Lower leg skin (tissue), 4 donors: ENCODE results near the gene SYNPO2L. TPM values are rescaled to one million over a fixed set of nuclear protein-coding genes. Genes with fewer than 3 reads are reported as not detected.
"Not testable (repeated sequence)": the region's sequence is repeated elsewhere in the genome, so short reads cannot be mapped to it uniquely, and the experiment has no call there.

Experiments
- DNase-seq, 2 donors: peaks; one replicate each; pipeline ENCODE4 v3.0.0-alpha.2; 2019; ENCODE audit warnings: low spot score in 2 of 2
- H3K4me3 ChIP-seq: fragments of 200-600 bp; sonication (generic); 2 replicates; pipeline ENCODE4 v1.5.1; 2017; ENCODE audit warnings: mild to moderate bottlenecking, low read depth; ENCODE audit not compliant: poor library complexity, severe bottlenecking
- POLR2A ChIP-seq, 2 donors: fragments of 450-650 bp; IDR thresholded peaks; one replicate each; pipeline ENCODE4 v1.6.1; 2016 to 2017; ENCODE audit warnings: antibody characterized with exemption in 2 of 2, mild to moderate bottlenecking in 1 of 2, moderate library complexity in 1 of 2
- WGBS, 2 donors: methylation state at CpG; one replicate each; pipeline ENCODE4 v1.1.5; 2018; 5-methylcytosine and 5-hydroxymethylcytosine counted together
- intact Hi-C: fragments of 100-400 bp; cut with DNase I; formaldehyde crosslinking; loops from one replicate; pipeline ENCODE4 v1.15.0; 2023; ENCODE audit warnings: low total_unique reads
- total RNA-seq, 4 donors: library from RNA; depleted of rRNA; stranded (reverse); fragments of >200 nt; gene quantifications; one replicate each; pipeline ENCODE4 v1.1.0, GENCODE V29; 2016
- TF ChIP-seq, protein P1 (sequence below), 3 donors: fragments of 450-650 bp; IDR thresholded peaks; one replicate each; pipeline ENCODE4 v1.5.1; 2016; ENCODE audit warnings: antibody characterized with exemption in 3 of 3, mild to moderate bottlenecking in 3 of 3, moderate library complexity in 2 of 3

The SYNPO2L gene, protein sequence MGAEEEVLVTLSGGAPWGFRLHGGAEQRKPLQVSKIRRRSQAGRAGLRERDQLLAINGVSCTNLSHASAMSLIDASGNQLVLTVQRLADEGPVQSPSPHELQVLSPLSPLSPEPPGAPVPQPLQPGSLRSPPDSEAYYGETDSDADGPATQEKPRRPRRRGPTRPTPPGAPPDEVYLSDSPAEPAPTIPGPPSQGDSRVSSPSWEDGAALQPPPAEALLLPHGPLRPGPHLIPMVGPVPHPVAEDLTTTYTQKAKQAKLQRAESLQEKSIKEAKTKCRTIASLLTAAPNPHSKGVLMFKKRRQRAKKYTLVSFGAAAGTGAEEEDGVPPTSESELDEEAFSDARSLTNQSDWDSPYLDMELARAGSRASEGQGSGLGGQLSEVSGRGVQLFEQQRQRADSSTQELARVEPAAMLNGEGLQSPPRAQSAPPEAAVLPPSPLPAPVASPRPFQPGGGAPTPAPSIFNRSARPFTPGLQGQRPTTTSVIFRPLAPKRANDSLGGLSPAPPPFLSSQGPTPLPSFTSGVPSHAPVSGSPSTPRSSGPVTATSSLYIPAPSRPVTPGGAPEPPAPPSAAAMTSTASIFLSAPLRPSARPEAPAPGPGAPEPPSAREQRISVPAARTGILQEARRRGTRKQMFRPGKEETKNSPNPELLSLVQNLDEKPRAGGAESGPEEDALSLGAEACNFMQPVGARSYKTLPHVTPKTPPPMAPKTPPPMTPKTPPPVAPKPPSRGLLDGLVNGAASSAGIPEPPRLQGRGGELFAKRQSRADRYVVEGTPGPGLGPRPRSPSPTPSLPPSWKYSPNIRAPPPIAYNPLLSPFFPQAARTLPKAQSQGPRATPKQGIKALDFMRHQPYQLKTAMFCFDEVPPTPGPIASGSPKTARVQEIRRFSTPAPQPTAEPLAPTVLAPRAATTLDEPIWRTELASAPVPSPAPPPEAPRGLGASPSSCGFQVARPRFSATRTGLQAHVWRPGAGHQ
- not detected for total RNA-seq

DNA sequence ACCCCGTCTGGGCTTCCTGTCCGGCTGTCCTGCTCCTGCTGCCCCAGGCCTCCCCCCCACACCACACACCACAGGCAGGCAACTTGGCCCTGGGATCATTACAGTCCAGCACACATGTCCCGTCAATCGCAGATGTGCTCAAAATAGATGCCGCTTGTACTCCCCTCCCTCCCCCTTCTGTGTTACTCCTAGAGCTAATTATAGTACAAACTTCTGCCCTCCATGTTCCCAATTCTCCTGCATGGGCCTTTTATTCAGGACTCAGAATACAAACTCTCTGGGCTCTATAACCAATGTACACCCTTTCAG is at the start of gene SYNPO2L:
TSS of gene SYNPO2L (minus strand) at position 40 of the 309 bp plus-strand sequence. CDS start 107 bp downstream, outside the sequence.
- 80 to 88% methylated on average over 5 of the region's 5 CpGs for WGBS, 2 donors
- intact Hi-C loops: no loop called here
- no peak for DNase-seq
- TF ChIP-seq, protein P1, sequence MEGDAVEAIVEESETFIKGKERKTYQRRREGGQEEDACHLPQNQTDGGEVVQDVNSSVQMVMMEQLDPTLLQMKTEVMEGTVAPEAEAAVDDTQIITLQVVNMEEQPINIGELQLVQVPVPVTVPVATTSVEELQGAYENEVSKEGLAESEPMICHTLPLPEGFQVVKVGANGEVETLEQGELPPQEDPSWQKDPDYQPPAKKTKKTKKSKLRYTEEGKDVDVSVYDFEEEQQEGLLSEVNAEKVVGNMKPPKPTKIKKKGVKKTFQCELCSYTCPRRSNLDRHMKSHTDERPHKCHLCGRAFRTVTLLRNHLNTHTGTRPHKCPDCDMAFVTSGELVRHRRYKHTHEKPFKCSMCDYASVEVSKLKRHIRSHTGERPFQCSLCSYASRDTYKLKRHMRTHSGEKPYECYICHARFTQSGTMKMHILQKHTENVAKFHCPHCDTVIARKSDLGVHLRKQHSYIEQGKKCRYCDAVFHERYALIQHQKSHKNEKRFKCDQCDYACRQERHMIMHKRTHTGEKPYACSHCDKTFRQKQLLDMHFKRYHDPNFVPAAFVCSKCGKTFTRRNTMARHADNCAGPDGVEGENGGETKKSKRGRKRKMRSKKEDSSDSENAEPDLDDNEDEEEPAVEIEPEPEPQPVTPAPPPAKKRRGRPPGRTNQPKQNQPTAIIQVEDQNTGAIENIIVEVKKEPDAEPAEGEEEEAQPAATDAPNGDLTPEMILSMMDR (IDR thresholded peaks at IDR 0.05): no peak
- no peak for TF ChIP-seq POLR2A (IDR thresholded peaks at IDR 0.05)
- H3K4me3 ChIP-seq: no peak within 1 kb of the TSS

DNA sequence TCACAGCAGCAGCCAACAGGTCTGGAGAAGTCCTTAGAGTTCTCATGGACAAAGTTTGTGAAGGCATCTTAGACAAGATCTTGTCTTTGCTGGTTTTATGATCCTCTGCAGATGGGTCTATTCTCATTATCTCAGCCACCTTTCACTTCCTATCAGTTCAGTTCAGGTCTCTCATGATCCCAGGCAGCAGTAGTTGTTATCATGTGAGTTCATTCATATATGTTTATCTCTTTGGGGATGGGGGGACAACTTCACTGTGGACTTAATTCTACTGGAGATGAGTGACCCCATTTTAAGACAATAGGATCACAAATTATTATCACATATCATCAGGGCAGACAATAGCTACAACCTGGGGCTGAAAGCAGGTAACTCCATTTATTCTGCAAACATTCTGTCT is 48.1 kb upstream of the SYNPO2L start:
- DNase-seq, intact Hi-C loops, H3K4me3 ChIP-seq: not testable (repeated sequence)

DNA sequence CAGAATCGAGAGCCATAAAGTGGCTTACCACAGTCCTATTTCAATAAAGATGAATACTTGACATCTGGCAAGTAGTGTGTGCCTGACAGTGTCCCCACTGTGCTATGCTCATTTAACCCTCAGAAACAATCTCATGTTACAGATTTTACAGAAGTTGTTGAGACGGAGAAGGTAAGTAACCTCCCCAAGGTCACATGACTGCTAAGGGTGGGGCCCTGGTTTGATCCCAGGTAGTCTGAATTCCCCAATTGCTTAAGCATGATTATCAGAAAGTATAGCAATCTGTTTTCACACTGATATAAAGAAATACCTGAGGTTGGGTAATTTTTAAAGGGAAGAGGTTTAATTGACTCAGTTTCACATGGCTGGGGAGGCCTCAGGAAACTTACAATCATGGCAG is 43.0 kb upstream of the SYNPO2L start:
- WGBS, 2 donors: 88 to 94% methylated on average over 2 of the region's 2 CpGs
- DNase-seq, H3K4me3 ChIP-seq, intact Hi-C loops: not testable (repeated sequence)

DNA sequence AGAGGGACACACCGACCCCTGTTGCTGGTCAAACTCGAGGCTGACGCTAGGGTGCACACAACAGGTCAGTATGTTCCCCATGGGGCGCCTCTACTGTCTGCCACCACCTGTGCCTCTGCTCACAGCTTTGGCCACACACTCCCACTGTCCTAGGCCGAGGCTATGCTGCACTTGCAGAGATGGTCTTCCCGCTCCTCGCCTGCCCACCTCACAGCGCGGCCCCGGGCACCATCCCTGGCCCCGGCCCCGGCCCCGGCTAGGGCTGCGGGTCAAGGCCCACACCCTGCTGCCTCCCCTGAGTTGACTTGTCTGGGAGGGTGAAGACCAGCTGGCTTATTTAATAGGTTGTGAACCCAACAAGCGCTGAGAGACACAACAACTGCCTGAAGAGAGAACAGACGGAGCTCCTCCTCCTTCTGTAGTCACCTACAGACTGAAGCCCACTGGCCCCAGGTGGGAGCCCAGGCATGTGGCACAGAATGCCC is 41.9 kb upstream of the SYNPO2L start, which contains the start of gene AGAP5:
TSS of gene AGAP5 (minus strand) at position 435 of the 485 bp plus-strand sequence. CDS start at position 81, 354 bp downstream.
- H3K4me3 ChIP-seq, intact Hi-C loops, DNase-seq: not testable (repeated sequence)
- WGBS, 2 donors: 94 to 95% methylated on average over 16 of the region's 16 CpGs

DNA sequence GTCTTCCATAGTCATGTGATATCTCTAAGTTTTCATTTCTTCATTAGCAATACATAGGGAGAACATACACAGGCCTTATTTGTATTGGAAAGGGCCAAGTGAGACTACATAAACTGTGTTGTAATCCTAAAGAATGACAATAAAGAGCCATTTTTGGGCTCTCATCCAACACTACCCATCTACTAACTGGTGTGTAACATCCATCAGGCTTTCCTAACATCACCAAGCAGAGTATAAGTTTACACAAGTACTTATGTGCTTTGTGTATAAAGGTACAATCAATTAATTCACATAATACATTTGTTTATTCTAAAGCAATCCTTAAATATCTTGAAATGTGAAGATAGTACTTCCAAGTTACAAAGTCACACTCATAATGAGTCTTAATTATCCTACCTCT is 39.5 kb upstream of the SYNPO2L start:
- DNase-seq, intact Hi-C loops, H3K4me3 ChIP-seq: not testable (repeated sequence)

DNA sequence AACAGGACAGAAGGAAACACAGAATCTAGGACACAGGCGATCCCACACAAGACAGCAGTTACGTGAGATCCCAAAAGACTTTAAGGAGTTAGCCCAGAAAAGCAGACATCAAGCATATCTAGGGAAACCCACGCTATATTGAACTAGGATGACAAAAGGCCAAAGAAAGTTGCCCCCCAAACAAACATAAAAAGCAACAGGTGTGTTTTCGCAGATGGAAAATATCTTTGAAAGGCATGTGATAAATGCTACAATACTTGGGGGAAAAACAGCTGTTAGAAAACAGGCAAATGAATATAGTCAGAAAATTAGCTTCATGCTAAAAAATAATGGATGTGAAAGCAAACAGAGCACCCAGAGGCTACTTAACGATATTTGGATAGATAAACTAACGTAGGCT is 34.9 kb upstream of the SYNPO2L start:
- 95 to 97% methylated on average over 6 of the region's 6 CpGs for WGBS, 2 donors
- H3K4me3 ChIP-seq, DNase-seq, intact Hi-C loops: not testable (repeated sequence)

DNA sequence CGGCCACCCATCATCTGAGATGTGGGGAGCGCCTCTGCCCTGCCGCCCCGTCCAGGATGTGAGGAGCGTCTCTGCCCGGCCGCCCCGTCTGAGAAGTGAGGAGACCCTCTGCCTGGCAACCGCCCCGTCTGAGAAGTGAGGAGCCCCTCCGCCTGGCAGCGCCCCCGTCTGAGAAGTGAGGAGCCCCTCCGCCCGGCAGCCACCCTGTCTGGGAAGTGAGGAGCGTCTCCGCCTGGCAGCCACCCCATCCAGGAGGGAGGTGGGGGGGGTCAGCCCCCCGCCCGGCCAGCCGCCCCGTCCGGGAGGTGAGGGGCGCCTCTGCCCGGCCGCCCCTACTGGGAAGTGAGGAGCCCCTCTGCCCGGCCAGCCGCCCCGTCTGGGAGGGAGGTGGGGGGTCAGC is 33.8 kb upstream of the SYNPO2L start:
- DNase-seq, intact Hi-C loops, H3K4me3 ChIP-seq: not testable (repeated sequence)
- 94% methylated on average over 9 of the region's 28 CpGs; no CpG with 5 or more reads in 1 of the 2 donors for WGBS, 2 donors

DNA sequence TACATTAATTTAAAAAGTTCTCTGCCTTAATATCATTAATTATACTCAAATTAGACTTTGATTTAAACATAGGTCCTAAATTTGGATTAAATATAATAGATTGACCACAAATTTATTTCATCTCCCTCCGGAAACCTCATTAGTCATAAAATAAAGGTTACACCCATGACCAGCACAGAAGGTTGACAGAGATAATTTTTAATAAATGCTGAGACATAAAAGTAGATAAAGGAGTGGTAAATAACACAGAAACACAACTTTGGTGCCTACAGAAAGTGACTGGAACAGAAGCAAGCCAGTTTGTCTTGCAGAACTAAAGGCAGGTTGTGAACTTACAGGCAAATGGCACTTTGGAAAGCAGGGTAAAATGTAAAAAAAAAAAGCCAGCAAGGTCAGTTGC is 31.8 kb upstream of the SYNPO2L start:
- intact Hi-C loops, DNase-seq, H3K4me3 ChIP-seq: not testable (repeated sequence)
- WGBS, 2 donors: 70 to 80% methylated on average over 1 of the region's 1 CpG

DNA sequence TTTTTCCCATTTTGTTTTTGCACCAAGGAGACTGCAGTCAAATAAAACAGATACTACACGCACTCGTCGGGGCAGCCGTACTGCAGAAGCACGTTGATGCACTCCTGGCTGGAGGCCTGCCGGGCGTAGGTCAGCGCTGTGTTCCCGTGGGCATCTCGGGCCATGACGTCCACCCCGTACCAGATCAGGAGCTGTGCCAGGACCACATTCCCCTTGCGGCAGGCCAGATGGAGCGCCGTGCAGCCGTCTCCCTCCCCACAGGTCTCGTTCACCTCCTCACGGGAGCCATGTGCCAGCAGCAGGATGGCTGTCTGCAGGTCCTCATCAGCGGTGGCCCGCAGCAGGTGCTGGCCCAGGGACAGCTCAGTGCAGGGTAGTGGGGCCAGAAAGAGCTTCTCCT is 18.7 kb upstream of the SYNPO2L start:
- no CpG with 5 or more reads among the region's 20 CpGs for WGBS, 2 donors
- H3K4me3 ChIP-seq, intact Hi-C loops, DNase-seq: not testable (repeated sequence)

DNA sequence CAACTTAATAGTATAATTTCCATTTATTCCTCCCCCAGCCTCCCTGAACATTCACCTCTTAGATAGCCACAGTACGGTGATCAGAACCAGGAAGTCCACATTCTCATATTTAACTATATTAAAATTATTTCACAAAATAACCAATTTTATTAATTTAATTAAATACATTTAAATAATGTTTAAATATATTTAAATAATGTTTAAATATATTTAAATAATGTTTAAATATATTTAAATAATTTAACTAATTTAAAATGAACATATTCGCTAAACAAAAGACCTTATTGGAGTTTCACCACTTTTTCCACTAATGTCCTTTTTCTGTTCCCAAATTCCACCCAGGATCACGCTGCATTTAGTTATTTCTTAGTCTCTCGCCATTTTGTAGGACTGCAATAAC is 12.5 kb upstream of the SYNPO2L start:
- WGBS, 2 donors: 72 to 93% methylated on average over 4 of the region's 4 CpGs
- H3K4me3 ChIP-seq, DNase-seq, intact Hi-C loops: not testable (repeated sequence)

DNA sequence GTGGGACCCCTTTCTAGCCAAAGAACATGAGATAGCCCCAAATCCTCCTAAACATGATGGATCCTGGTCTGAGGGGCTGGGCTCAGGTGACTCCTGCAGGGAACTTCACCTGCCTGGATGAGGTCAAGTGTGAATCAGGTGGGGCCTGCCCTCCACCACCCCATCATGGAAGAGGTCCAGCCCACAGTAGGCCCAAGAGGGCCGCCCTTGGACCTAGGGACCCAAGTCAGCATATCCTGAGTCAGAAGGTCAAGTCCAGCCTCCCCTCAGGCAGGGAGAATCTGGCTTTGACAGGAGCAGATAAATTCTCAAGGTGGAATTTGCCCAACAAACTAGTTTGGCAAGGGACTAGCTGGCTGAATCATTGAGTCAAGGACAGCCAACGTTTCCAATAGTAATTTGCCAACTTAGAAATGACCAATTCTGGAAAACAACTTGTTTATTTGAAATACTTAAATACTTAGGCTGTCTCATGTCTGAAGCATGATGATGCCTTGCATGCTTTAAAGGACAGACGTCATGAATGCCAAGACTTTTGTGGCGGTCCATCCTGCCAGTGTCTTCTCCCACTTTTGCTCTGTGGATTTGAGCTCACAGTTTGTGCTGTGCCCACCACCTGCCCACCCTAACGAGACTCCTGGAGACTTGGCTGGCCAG is 10.5 kb upstream of the SYNPO2L start:
- DNase-seq: peak in 1 of 2 donors; percentile 70
- H3K4me3 ChIP-seq, intact Hi-C loops: not testable (repeated sequence)
- 46 to 48% methylated on average over 4 of the region's 5 CpGs for WGBS, 2 donors

DNA sequence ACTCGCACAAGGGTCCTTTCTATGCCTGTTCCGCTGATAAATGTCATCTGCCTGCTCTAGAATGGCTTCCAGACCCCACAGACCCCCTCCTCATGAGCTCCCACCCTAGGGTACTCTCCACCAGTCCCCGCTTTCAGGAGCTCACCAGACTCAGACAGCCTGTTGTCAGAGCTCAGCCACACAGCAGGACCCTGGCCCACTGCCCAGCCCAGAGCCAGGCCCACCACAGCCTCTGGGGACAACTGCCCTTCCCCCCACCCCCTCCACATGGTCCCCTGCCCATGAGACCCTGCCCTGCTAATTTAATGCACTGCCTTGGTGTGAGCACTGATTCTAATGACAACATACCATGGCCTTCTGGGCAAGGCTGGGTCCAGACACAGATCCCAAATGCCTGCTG is 9.8 kb upstream of the SYNPO2L start:
- WGBS, 2 donors: 88 to 100% methylated on average over 3 of the region's 3 CpGs
- intact Hi-C loops, H3K4me3 ChIP-seq: not testable (repeated sequence)
- peak in 1 of 2 donors; percentile 37 for DNase-seq
